Left cardiac atrium (tissue), 4 donors: Measurements from ENCODE around the gene HNRNPF. TPM values are rescaled to one million over a fixed set of nuclear protein-coding genes. Genes with fewer than 3 reads are reported as not detected.
"Not testable (repeated sequence)": the region's sequence is repeated elsewhere in the genome, so short reads cannot be mapped to it uniquely, and the experiment has no call there.

Experiments used
- ATAC-seq, 2 donors: fragments of 200-7000 bp; cut with Tn5 transposase; one replicate each; pipeline ENCODE4 v1.9.1; 2020; ENCODE audit warnings: mild to moderate bottlenecking in 2 of 2, moderate library complexity in 2 of 2
- DNase-seq: peaks from one replicate; pipeline ENCODE4 v3.0.0-alpha.2; 2020
- intact Hi-C, 2 donors: fragments of 100-400 bp; cut with DNase I; formaldehyde crosslinking; loops; one replicate each; pipeline versions ENCODE4 v1.14.1 to v1.15.1; 2022 to 2023
- total RNA-seq, 2 donors: library from RNA; stranded (reverse); fragmentation: NEBNext Ultra II Directional; extraction: Animal tissue kit (Norgen Biotek cat#: 25700); gene quantifications; one replicate each; pipeline ENCODE4 v1.2.1, GENCODE V29; 2021
- donor health status: DM: no; HTN: yes; CAD: no.
- donor health status: DM: no; HTN: yes; CAD: no; lungs with severe emphysema.
- donor health status: DM: yes; HTN: yes; CAD: no.
- donor health status: Dilated cardiomyopathy.

Gene HNRNPF
- total RNA-seq, 2 donors from 2014 or later: 83.6 to 107 TPM

DNA sequence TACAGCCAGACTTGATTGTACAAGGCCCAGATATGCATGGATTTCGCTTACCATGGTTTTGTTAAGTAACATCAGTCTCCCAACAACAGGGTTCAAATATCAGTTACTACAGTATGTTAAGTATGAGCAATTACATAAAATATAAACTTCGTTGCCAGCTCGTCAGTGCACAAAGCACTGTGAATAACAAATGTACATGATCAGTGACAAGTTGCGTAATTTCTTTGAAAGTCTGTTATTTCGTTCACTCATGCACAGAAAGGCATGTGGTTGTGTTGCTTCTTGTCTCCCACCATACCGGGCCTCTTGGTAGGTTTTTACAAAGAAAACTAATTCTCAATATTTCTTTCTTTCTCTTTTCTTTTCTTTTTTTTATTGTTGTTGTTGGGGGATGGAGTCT lies 15.4 kb upstream of the HNRNPF start:
- ATAC-seq: no peak
- no peak for DNase-seq
- intact Hi-C loops: no loop called here

GRCh38 chr10:43421944-43422343 lies 13.0 kb upstream of the HNRNPF start:
- intact Hi-C loops: not testable (repeated sequence)

DNA sequence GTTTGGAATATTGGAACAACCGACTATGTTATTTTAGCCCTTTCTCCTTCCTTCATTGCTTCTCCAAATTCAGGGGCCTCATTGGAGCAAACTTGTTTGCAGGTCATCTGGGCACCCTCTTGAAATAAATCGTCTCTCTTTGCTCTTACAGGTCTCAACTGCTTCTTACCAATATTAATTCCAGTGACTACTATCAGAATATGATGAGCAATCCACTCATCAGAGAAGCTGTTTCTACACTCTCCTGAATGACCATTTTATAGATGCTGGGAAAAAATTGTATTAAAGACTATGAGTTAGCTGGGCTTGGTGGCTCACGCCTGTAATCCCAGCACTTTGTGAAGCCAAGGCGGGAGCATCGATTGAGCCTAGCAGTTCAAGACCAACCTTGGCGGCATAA lies 12.5 kb upstream of the HNRNPF start:
- intact Hi-C loops: no loop called here
- ATAC-seq (no peak), DNase-seq (no peak)

More at GRCh38 chr10:43421944-43422343, 13.0 kb upstream of the HNRNPF start:
- DNase-seq, ATAC-seq: not testable (repeated sequence)

DNA sequence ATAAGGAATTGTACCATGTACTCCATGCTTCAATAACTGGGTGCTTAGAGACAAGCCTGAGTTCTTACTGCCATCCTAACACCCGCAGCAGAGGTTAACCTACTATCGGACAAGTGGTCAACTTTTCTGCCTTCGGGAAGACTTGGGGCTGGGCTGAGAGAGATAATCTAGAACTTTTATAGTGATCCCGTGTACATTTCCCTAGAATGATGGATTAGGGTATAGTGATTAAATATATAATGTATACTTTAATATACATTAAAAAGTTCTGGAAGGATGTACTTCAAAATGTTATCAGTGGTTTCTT lies 12.2 kb upstream of the HNRNPF start:
- ATAC-seq (no peak), DNase-seq (no peak)
- intact Hi-C loops: no loop called here

- ATAC-seq (peak; percentile 99), DNase-seq (peak; percentile 94)
- intact Hi-C loops: no loop called here
Observed at GRCh38 chr10:43420369-43421200, 11.6 kb upstream of the HNRNPF start.

DNA sequence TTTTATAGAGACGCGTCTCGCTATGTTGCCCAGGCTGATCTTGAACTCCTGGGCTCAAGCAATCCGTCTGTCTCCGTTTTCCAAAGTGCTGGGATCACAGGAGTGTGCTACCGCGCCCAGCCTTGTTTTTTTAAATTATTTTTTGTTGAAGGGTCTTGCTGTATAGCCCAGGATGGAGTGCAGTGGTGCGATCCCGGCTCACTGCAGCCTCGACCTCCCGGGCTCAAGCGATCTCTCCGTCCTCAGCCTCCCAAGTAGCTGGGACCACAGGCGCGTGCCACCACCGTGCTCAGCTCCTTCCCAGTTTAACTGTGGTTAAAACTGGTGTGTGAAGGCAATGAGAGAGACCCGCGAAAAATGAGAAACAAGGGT lies 11.0 kb upstream of the HNRNPF start:
- peak; percentile 40 for DNase-seq
- intact Hi-C loops: no loop called here
- peak in 1 of 2 donors; percentile 5 for ATAC-seq

GRCh38 chr10:43417950-43418768 lies 9.2 kb upstream of the HNRNPF start:
- no peak for ATAC-seq
- intact Hi-C loops: no loop called here
- DNase-seq: no peak

- DNase-seq (no peak), ATAC-seq (no peak)
- intact Hi-C loops: no loop called here
Observed at GRCh38 chr10:43415544-43415943, 6.6 kb upstream of the HNRNPF start.

- DNase-seq: no peak
- intact Hi-C loops: no loop called here
- ATAC-seq: no peak
Observed at GRCh38 chr10:43411536-43411935, 2.5 kb upstream of the HNRNPF start.

DNA sequence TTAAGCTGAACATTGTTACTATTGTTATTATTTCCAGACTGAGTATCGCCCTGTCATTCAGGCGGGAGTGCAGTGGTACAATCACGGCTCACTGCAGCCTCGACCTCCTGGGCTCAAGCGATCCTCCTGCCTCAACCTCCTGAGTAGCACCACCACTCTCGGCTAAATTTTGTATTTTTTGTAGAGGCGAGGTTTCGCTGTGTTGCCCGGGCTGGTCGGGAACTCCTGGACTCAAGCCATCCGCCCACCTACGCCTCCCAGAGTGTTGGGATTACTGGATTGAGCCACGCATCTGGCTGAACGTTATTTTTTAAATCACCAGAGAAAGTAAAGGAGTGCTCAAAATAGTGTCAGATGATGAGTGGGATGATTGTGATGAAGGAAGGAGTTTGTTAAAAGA lies 1.4 kb upstream of the HNRNPF start:
- intact Hi-C loops: no loop called here
- DNase-seq (no peak), ATAC-seq (no peak)

DNA sequence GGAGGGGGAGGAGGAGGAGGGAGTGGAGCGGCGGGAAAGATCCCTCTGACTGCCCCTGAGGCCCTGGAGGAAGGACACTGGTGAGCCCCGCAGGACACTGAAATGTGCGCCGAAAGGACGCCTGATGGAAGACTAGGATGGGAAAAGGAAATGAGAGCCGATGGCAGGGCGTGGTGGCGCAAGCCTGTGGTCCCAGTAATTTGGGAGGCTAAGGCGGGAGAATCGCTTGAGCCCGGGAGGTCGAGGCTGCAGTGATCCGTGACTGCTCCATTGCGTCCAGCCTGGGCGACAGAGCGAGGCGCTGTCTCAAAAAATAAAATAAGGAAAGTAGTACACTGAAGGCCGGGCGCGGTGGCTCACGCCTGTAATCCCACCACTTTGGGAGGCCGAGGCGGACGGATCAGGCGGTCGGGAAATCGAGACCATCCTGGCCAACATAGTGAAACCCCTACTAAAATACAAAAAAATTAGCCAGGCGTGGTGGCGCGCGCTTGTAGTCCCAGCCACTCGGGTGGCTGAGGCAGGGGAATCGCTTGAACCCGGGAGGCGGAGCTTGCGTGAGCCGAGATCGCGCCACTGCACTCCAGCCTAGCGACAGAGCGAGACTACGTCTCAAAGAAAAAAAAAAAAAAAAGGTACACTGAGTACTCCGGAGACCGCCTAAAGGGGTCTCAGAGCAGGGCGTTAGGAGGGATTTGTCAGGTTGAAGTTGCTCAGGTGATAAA lies 561 bp upstream of the HNRNPF start:
- intact Hi-C loops: no loop called here
- DNase-seq (peak; percentile 64), ATAC-seq (peak in 1 of 2 donors; percentile 12)

DNA sequence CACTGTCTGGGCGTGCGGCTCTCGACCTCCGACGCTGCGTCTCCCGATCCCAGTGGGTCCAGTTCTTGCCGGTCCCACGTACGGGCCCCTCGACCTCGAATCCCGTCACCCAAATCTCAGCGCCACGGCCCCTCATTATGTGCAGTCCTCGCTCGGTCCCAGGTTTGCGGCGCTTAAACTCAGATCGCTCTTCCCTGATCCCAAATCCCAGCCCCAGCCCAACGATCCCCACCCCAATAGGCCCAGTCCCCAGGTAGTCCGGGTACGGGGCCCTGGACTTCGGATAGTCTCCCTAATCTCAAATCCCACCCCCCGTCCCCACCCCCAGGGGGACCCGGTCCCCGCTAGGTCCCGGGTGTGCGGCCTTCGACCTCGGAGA lies 666 bp downstream of the HNRNPF start:
- intact Hi-C loops: no loop called here
- no peak for ATAC-seq

DNA sequence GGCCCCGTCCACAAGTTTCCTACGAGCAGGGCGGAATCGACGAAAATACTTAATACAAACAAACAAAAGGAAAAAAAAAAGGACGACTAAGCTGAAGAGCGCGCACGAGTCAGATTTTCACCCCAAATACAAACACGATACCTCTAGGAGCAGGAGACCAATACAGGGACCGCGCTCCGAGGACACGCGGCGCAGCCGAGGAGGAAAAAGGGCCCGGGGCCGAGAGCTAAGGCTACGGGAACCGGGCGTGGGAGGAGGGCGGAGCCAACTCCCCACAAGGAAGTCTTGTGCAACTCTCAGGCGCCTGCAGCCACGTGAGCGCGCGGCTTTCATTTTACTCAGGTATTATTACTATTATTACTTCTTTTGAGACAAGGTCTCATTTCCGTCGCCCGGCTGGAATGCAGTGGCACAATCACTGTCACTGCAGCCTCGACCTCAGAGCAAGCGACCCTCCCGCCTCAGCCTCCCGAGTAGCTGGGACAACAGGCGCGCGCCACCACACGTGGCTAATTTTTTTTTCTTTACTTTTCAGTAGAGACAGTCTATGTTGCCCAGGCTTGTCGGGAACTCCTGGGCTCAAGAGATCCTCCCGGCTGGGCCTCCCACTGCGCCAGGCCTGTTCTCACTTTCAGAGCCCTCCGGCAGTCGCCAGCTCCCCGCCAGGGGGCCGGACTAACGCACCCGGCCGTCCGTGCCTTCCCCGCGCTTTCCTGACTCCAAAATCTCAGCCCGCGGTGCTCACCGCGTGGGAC lies 1.2 kb downstream of the HNRNPF start:
- DNase-seq (peak; percentile 96), ATAC-seq (peak; percentile 76 to 77)
- intact Hi-C loops: no loop called here

More for the DNA sequence above, 666 bp downstream of the HNRNPF start:
- no peak for DNase-seq

- ATAC-seq (peak; percentile 30 to 53), DNase-seq (peak; percentile 71)
- intact Hi-C loops: no loop called here
Observed at GRCh38 chr10:43407148-43407575, 1.8 kb downstream of the HNRNPF start.

- intact Hi-C loops: no loop called here
- ATAC-seq (no peak), DNase-seq (no peak)
Observed at GRCh38 chr10:43404704-43405084, 4.3 kb downstream of the HNRNPF start.

DNA sequence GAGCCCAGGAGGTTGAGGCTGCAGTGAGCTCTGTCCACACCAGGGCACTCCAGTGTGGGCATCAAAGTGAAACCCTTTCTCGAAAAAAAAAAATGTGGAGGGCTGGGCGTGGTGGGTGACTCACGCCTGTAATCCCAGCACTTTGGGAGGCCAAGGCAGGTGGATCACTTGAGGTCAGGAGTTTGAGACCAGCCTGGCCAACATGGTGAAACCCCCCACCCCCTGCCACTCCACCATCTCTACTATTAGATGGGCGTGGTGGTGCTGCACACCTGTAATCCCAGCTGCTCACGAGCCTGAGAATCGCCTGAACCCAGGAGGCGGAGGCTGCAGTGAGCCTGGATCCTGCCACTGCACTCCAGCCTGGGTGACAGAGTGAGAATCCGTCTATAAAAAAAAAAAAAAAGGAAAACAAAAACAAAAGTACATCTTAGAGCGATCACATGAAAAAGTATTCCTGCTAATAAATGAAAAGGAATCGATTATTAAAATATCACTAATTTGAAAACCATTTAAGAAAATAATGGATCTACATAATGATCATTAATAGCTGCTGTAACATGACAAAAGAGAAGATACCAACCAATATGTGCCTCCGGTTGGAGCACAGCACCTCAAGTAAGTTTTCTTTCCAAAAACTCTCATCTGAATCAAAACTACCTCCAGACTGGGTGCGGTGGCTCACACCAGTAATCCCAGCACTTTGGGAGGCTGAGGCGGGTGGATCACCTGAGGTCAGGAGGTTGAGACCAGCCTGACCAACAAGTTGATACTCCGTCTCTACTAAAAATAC lies 4.9 kb downstream of the HNRNPF start:
- ATAC-seq (no peak), DNase-seq (no peak)
- intact Hi-C loops: no loop called here

- no peak for DNase-seq
- ATAC-seq: no peak
- intact Hi-C loops: no loop called here
Observed at GRCh38 chr10:43402880-43403452, 6.0 kb downstream of the HNRNPF start.

DNA sequence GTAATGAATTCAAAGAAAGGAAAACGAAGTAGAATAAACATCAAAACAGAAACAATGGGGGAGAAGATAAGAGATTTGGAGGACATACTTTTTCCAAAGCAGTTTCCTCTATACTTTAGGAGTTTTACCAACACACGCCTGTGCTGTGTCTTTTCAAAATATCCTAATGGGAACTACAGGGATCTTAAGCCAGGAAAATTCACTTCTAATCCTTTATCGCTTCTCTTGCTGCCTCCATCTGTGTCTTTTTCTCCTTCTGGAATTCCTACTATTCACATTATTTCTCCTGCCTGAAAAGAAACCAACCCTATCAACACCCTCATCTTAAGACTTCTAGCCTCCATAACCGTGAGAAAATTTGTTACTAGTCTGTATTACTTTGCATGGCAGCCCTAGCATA lies 6.8 kb downstream of the HNRNPF start:
- DNase-seq (no peak), ATAC-seq (no peak)
- intact Hi-C loops: no loop called here
